OCI-LY7 (cell line): ENCODE measurements around the gene SLC25A1.

Experiments
- EZH2phosphoT487 ChIP-seq: fragments of 200-600 bp; sonication (generic); IDR thresholded peaks from 2 replicates; pipeline ENCODE4 v1.6.1; 2018; ENCODE audit warnings: low read depth, borderline replicate concordance, mild to moderate bottlenecking, mixed run types, antibody characterized with exemption, low read length, moderate library complexity, mixed read lengths
- TF ChIP-seq, protein P1 (sequence below): fragments of 200-600 bp; sonication (generic); conservative IDR thresholded peaks from 2 replicates; pipeline ENCODE4 v1.5.1; 2014; ENCODE audit warnings: mild to moderate bottlenecking, antibody characterized with exemption, low read length, moderate library complexity, mixed read lengths

DNA sequence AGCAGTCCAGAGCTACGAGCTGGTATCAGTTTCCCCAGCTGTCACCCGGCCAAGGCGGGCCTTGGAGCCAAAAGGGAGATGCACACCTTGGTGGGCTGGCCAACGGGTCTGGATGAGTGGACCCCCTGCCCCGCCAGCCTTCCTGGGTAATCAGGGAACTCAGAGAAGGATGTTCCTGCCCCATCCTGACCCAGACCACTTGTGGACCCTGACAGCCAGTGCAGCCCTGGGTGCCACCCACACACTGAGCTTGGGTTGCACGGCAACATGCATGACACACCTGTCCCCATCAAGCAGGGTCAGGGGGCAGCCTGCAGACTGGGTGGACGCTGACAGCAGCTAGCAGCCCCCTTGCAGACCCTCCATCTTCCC is 8.6 kb downstream of the SLC25A1 start:
- TF ChIP-seq, protein P1, sequence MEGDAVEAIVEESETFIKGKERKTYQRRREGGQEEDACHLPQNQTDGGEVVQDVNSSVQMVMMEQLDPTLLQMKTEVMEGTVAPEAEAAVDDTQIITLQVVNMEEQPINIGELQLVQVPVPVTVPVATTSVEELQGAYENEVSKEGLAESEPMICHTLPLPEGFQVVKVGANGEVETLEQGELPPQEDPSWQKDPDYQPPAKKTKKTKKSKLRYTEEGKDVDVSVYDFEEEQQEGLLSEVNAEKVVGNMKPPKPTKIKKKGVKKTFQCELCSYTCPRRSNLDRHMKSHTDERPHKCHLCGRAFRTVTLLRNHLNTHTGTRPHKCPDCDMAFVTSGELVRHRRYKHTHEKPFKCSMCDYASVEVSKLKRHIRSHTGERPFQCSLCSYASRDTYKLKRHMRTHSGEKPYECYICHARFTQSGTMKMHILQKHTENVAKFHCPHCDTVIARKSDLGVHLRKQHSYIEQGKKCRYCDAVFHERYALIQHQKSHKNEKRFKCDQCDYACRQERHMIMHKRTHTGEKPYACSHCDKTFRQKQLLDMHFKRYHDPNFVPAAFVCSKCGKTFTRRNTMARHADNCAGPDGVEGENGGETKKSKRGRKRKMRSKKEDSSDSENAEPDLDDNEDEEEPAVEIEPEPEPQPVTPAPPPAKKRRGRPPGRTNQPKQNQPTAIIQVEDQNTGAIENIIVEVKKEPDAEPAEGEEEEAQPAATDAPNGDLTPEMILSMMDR = no peak
- TF ChIP-seq EZH2phosphoT487 = no peak
